ENCODE measurements around the gene C1QL4.

C1QL4 gene

GRCh38 chr12:49328816-49329215, 8.2 kb downstream of the C1QL4 start:
- Histone ChIP-seq H3K36me3 (ENCODE audit: insufficient read depth, low read length) (peaks cover 71% of the 10 kb centered on the region), H3K9ac (ENCODE audit: low read depth, low read length) (no peak overlapping the region)

DNA sequence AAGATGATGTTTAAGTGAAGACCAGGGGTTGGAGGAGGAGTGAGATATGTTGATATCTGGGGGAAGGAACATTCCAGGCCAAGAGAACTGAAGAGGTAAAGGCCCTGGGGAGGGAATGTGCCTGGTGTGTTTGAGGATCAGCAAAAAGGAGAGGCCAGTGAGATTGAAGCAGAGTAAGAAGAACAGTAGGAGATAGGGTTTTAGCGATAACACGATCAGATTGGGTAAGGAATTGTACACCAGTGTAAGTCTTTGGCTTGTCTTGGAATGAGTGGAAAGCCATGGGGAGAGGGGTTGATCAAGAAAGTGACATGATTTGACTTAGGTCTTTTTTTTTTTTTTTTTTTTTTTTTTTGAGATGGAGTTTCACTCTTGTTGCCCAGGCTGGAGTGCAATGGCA, 9.1 kb downstream of the C1QL4 start:
- Histone ChIP-seq H3K4me2 (ENCODE audit: insufficient read depth, low read length) (no peak overlapping the region), H3K36me3 (ENCODE audit: insufficient read depth, low read length) (peaks cover 76% of the 10 kb centered on the region), H3K79me2 (ENCODE audit: insufficient read depth, low read length) (peaks cover 22% of the 10 kb centered on the region), H4K20me1 (ENCODE audit: insufficient read depth, low read length) (peaks cover 9% of the 10 kb centered on the region; the same call in 1 of the 2 replicates), H3K4me3 (ENCODE audit: low read depth in 1 of 2, low read length in 2 of 2) (no peak overlapping the region), H3K9ac (ENCODE audit: low read depth, low read length) (no peak overlapping the region), H3K9me3 (ENCODE audit: insufficient read depth, low read length, severe bottlenecking) (no peaks in the 10 kb centered on the region), H3K27ac (ENCODE audit: low read length) (no peak overlapping the region), H3K4me1 (ENCODE audit: insufficient read depth, low read length) (peaks cover 24% of the 10 kb centered on the region), H3K27me3 (ENCODE audit: insufficient read depth, low read length, poor library complexity) (no peaks in the 10 kb centered on the region), H2AFZ (ENCODE audit: low read depth, low read length) (no peak overlapping the region)
- TF ChIP-seq EZH2 (IDR thresholded peaks at IDR 0.05; ENCODE audit: borderline replicate concordance, low read depth, low read length, severe bottlenecking) (no peak), CTCF (IDR thresholded peaks at IDR 0.05; ENCODE audit: borderline replicate concordance, extremely low read depth, low read length, poor library complexity, severe bottlenecking) (no peak)
- no peak for ATAC-seq (ENCODE audit: insufficient read depth, low read depth)
- DNase-seq = no peak

More at GRCh38 chr12:49328816-49329215, 8.2 kb downstream of the C1QL4 start:
- H3K4me2 ChIP-seq (ENCODE audit: insufficient read depth, low read length) = no peak overlapping the region
- H3K4me1 ChIP-seq (ENCODE audit: insufficient read depth, low read length) = peaks cover 22% of the 10 kb centered on the region
- H2AFZ ChIP-seq (ENCODE audit: low read depth, low read length) = no peak overlapping the region
- H3K27ac ChIP-seq (ENCODE audit: low read length) = no peak overlapping the region
- DNase-seq = no peak
- H3K9me3 ChIP-seq (ENCODE audit: insufficient read depth, low read length, severe bottlenecking) = no peaks in the 10 kb centered on the region
- no peak for ATAC-seq (ENCODE audit: insufficient read depth, low read depth)
- TF ChIP-seq CTCF (IDR thresholded peaks at IDR 0.05; ENCODE audit: borderline replicate concordance, extremely low read depth, low read length, poor library complexity, severe bottlenecking) = no peak
- TF ChIP-seq EZH2 (IDR thresholded peaks at IDR 0.05; ENCODE audit: borderline replicate concordance, low read depth, low read length, severe bottlenecking) = no peak
- H3K27me3 ChIP-seq (ENCODE audit: insufficient read depth, low read length, poor library complexity) = no peaks in the 10 kb centered on the region
- H4K20me1 ChIP-seq (ENCODE audit: insufficient read depth, low read length) = peaks cover 9% of the 10 kb centered on the region; the same call in 1 of the 2 replicates
- peaks cover 14% of the 10 kb centered on the region for H3K79me2 ChIP-seq (ENCODE audit: insufficient read depth, low read length)
- no peak overlapping the region for H3K4me3 ChIP-seq (ENCODE audit: low read depth in 1 of 2, low read length in 2 of 2)

GRCh38 chr12:49327368-49327767, 9.6 kb downstream of the C1QL4 start:
- H3K4me2 ChIP-seq (ENCODE audit: insufficient read depth, low read length) = no peak overlapping the region
- peaks cover 9% of the 10 kb centered on the region; the same call in 1 of the 2 replicates for H4K20me1 ChIP-seq (ENCODE audit: insufficient read depth, low read length)
- TF ChIP-seq CTCF (IDR thresholded peaks at IDR 0.05; ENCODE audit: borderline replicate concordance, extremely low read depth, low read length, poor library complexity, severe bottlenecking) (no peak), EZH2 (IDR thresholded peaks at IDR 0.05; ENCODE audit: borderline replicate concordance, low read depth, low read length, severe bottlenecking) (no peak)
- H3K27me3 ChIP-seq (ENCODE audit: insufficient read depth, low read length, poor library complexity) = no peaks in the 10 kb centered on the region
- DNase-seq = no peak
- H3K36me3 ChIP-seq (ENCODE audit: insufficient read depth, low read length) = peaks cover 76% of the 10 kb centered on the region
- no peak overlapping the region for H3K4me3 ChIP-seq (ENCODE audit: low read depth in 1 of 2, low read length in 2 of 2)
- no peaks in the 10 kb centered on the region for H3K9me3 ChIP-seq (ENCODE audit: insufficient read depth, low read length, severe bottlenecking)
- ATAC-seq (ENCODE audit: insufficient read depth, low read depth) = no peak
- H3K9ac ChIP-seq (ENCODE audit: low read depth, low read length) = no peak overlapping the region
- H2AFZ ChIP-seq (ENCODE audit: low read depth, low read length) = no peak overlapping the region
- no peak overlapping the region for H3K27ac ChIP-seq (ENCODE audit: low read length)
- peaks cover 26% of the 10 kb centered on the region for H3K4me1 ChIP-seq (ENCODE audit: insufficient read depth, low read length)
- H3K79me2 ChIP-seq (ENCODE audit: insufficient read depth, low read length) = peaks cover 25% of the 10 kb centered on the region
